Daoy (cell line): Measurements from ENCODE around the gene SORCS3. TPM values are rescaled to one million over a fixed set of nuclear protein-coding genes. Genes with fewer than 3 reads are reported as not detected.
"Not testable (repeated sequence)": the region's sequence is repeated elsewhere in the genome, so short reads cannot be mapped to it uniquely, and the experiment has no call there.

ENCODE experiments used
- DNase-seq: peaks from one replicate; pipeline ENCODE4 v3.0.0-alpha.2; 2015; ENCODE audit warnings: low read depth
- total RNA-seq: library from RNA; depleted of rRNA; stranded (reverse); fragments of >200 nt; shearing (Covaris generic); gene quantifications from 2 replicates; pipeline ENCODE4 v1.2.3, GENCODE V29; 2014

SORCS3 gene
- total RNA-seq, 1 experiment from 2014 or later: not detected

- DNase-seq: no peak
These were observed 48.5 kb downstream of the SORCS3 start for GRCh38 chr10:104689547-104689946.

- DNase-seq: no peak
These were observed 49.0 kb downstream of the SORCS3 start for GRCh38 chr10:104690101-104690500.

GRCh38 chr10:104690959-104691358, 49.9 kb downstream of the SORCS3 start:
- DNase-seq: no peak

GRCh38 chr10:104694074-104694473, 53.0 kb downstream of the SORCS3 start:
- DNase-seq: no peak

DNA sequence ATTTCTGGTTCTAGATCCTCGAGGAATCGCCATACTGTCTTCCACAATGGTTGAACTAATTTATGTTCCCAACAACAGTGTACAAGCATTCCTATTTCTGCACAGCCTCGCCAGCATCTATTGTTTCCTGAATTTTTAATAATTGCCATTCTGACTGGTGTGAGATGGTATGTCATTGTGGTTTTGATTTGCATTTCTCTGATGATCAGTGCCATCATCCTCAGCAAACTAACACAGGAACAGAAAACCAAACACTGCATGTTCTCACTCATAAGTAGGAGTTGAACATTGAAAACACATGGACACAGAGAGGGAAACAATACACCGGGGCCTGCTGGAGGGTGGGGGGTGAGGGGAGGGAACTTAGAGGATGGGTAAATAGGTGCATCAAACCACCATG, 62.2 kb downstream of the SORCS3 start:
- not testable (repeated sequence) for DNase-seq

- DNase-seq: no peak
These were observed 65.8 kb downstream of the SORCS3 start for GRCh38 chr10:104706886-104707285.

DNA sequence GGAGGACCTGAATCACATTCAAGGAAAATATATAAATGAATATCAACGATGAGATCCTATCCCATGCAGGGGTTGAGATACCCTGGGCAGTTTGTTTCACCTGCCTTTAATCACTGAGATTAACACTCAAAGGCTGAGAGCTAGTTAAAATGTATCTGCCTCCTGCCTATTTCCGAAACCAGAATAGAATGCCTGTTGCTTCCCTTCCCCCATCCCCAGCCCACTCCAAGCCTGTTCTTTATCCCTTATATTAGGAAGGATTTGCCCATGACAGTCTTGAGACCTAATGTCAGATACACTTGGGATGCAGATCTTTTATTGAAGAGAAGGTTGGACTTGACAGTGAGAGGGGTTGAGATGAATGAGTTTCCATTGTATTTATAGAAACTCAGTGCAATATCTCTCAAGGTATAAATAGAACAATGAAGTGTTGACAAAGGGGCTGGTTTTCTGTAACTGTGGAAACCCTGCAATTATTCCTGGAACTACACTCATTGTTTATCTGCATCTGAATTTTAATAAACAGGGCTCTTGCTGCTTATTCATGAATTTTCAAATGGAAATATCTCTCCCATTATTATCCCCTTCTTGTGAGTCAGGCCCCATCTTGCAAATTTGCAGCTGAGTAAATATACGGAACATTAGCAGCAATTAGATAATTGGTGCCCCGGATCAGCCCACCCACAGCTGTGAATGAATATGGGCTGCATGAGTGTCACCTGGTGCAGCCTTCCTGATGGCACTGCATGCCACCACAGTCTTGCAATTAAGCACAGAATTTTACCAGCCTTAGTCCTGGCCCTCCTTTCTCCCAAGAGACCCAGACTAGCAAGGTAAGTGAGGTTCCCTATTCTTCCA, 66.7 kb downstream of the SORCS3 start:
- no peak for DNase-seq

DNA sequence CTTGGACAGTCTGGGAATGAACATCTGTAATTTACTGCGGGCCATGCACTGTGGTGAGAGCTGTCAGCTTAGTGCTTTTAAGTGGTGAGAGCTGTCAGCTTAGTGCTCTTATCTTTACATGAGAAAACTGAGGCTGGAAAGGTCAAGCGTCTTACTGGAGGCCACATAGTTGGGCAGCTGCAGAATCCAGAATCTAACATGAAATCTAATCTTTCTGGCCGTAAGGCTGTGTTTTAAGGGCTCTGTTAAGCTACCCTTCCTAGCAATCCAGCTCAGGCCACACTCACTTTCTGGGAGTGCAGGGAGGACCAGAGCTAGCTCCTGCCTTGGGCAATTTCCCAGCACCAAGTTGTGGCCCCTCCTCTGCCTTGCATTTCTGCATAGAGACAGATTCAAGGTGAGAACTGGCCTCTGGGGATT, 70.2 kb downstream of the SORCS3 start:
- no peak for DNase-seq

- not testable (repeated sequence) for DNase-seq
These were observed 89.5 kb downstream of the SORCS3 start for GRCh38 chr10:104730593-104730992.

GRCh38 chr10:104731192-104731591, 90.1 kb downstream of the SORCS3 start:
- DNase-seq: no peak

DNA sequence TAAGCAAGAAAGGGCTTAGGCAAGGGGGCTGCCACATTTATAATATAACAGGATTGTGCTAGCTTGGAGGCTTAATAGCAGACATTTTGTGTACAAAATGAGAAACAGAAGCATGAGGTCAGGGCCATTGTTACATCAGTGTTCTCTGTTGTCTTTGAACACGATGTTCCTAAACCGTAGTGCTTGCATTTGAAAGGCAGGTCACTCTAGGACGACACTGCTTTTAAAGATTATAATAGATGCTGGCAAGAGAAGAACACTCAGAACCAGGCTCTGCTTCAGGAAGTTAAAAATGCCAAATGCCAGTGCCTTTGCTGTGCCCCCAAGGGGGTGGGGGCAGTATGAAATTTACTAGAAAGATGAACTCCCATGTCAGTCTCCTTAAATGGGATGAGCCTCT, 91.1 kb downstream of the SORCS3 start:
- no peak for DNase-seq

DNA sequence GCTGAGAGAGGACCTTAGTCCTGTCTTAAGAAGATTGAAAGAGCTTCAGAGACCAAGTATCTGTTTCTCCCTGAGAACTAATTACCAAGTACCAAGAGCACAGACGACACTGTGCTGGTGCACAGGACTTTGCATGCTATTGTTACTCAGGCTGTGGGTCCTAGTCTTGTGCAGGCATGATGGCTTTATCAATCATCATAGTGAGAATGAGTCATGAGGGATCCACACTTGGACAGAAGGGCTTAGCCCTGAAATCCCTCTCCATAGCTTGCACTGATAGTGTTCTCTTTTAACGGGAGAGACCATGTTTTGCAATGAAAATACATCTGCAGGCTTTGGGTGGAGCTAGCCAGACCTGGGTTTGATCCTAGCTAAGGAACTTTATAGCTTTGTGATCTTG, 93.3 kb downstream of the SORCS3 start:
- no peak for DNase-seq

GRCh38 chr10:104735036-104735756, 94.1 kb downstream of the SORCS3 start:
- DNase-seq: no peak

- DNase-seq: no peak
These were observed 94.8 kb downstream of the SORCS3 start for GRCh38 chr10:104735757-104736391.

DNA sequence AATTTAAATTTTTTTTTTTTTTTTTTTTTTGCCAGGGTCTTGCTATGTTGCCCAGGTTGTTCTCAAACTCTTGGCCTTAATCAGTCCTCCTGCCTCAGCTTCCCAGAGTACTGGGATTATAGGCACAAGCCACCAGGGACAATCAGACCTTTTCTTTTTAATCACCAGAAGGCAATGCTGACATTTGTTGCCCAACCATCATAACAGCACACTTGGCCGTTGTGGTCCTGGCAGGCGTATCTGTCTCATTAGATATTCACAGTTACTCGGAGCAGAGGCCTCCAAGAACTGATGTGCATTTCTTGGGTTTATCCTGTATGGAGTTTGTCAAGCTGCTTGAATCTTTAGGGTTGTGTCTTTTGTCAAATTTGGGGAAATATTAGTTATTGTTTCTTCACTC, 100.0 kb downstream of the SORCS3 start:
- no peak for DNase-seq

- no peak for DNase-seq
These were observed 103.0 kb downstream of the SORCS3 start for GRCh38 chr10:104744052-104744451.

- DNase-seq: no peak
These were observed 109.2 kb downstream of the SORCS3 start for GRCh38 chr10:104750291-104750690.

DNA sequence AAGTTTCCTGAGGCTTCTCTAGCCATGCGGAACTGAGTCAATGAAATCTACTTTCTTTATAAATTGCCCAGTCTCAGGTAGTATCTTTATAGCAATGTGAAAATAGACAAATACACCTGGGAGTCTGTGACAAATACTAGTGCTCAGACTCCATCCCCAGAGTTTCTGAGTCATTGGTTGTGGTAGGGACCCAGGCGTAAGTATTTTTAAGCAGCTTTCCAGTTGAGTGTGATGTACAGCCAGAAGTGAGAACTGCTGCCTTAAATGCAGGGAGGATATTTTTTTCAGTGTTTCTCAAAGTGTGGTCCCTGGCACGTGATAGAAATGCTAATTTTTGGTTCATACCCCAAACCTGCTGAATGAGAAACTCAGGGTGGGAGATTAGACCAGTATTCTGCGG, 121.7 kb downstream of the SORCS3 start:
- DNase-seq: no peak

DNA sequence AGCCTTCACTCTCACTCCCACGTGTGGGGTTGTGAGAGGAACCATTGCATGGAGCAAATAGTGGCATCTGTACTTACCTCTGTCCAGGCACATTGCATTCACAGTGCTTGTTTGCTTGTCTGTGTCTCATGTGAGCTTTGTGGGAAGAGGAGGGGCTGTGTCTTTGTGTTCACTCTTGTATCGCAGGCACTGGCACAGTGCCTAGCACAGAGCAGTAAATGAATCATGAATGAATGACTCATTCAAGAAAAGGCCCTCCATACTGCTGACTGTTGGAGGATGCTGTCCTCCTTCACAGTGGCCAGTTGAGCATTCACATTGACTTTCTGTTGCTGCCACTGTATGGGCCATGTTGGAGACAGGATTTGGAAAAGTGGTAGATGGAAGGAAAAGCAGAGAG, 125.3 kb downstream of the SORCS3 start:
- DNase-seq: no peak

GRCh38 chr10:104767282-104767681, 126.2 kb downstream of the SORCS3 start:
- no peak for DNase-seq

DNA sequence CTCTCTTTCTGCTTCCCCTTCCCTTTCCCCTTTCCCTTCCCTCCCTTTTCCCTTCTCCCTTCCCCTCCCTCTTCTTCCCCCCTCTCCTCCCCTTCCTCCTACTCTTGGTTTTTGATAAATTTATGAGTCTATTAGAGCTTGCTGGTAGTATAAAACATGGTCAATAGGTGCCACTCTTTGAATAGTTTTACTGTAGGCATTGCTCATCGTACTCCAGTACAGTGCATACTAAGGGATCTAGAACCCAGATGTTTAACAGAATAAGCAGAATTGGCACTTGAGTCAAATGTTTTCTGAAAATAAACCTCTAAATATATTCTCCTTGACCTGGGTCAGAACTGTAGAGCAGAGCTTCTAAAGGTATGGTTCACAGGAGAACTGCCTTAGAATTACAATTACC, 126.7 kb downstream of the SORCS3 start:
- DNase-seq: no peak

GRCh38 chr10:104773105-104773504, 132.0 kb downstream of the SORCS3 start:
- no peak for DNase-seq

- DNase-seq: no peak
These were observed 133.1 kb downstream of the SORCS3 start for GRCh38 chr10:104774234-104774633.
